HUES48 (cell line): ENCODE results near the gene TMEM203.

Experiments used
- H3K27ac ChIP-seq: one replicate; pipeline ENCODE4 v1.7.0; 2013; ENCODE audit warnings: low read depth, low read length, inconsistent platforms
- H3K27me3 ChIP-seq: 2 replicates; pipeline ENCODE4 v1.6.1; 2013; ENCODE audit warnings: mild to moderate bottlenecking, low read length; ENCODE audit not compliant: control insufficient read depth, insufficient read depth
- H3K36me3 ChIP-seq: 2 replicates; pipeline ENCODE4 v1.6.1; 2013; ENCODE audit warnings: low read length; ENCODE audit not compliant: control insufficient read depth, insufficient read depth
- H3K4me1 ChIP-seq: 2 replicates; pipeline ENCODE4 v1.6.1; 2013; ENCODE audit warnings: mild to moderate bottlenecking, low read length; ENCODE audit not compliant: control insufficient read depth, insufficient read depth
- H3K4me3 ChIP-seq: 2 replicates; pipeline ENCODE4 v1.5.1; 2013; ENCODE audit warnings: mild to moderate bottlenecking, low read depth, low read length
- H3K9ac ChIP-seq: 2 replicates; pipeline ENCODE4 v1.6.1; 2013; ENCODE audit warnings: mild to moderate bottlenecking, low read depth, low read length, moderate library complexity
- H3K9me3 ChIP-seq: 2 replicates; pipeline ENCODE4 v1.6.1; 2013; ENCODE audit warnings: low read length; ENCODE audit not compliant: control insufficient read depth, insufficient read depth

The TMEM203 gene

DNA sequence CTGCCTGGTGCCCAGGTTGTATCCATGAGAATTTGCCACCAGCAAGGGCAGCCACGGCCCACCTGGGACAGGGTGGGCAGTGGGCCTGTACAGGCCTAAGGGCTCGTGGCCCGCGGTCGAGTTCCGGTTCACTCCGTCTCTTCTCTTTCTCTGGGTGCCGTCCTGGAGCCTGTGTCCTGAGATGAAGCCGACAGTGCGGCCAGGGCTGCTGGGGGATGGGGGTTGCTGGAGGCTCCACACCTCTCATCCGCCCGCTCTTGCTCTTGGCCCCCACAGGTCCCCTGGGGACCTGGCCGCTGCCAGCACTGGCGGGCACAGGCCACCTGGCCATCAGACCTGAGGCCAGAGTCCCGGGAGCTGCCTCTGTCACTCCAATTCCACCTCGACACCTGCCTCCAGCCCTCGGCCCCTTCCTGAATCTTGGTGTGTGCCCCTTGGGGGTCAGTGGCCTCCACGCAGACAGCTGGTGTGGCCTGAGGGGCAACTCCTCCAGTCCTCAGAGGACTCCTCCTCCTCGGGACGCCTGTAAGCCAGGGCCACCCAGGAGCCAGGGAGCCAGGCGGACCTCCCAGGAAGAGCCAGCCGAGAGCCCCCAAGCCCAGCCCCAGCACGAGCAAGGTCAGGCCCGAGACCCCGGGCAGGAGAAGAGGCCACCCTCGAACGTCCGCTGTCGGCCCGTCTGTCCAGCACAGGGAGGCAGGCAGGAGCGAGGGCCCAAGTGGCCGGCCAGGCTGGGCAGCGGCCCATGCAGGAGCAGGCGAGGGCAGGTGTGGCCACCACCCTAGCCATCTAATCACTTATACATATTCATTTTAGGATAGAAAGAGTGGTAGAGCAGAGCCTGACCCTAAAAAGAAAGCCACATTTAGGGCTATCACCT, 40.8 kb downstream of the TMEM203 start:
- H3K27me3 ChIP-seq = peaks cover 98% of the 10 kb centered on the region
- no peak overlapping the region for H3K9ac ChIP-seq
- no peaks in the 10 kb centered on the region for H3K36me3 ChIP-seq
- H3K4me1 ChIP-seq = no peaks in the 10 kb centered on the region; the same call in 1 of the 2 replicates
- H3K9me3 ChIP-seq = no peaks in the 10 kb centered on the region
- H3K4me3 ChIP-seq = no peak overlapping the region
- H3K27ac ChIP-seq = no peak overlapping the region

DNA sequence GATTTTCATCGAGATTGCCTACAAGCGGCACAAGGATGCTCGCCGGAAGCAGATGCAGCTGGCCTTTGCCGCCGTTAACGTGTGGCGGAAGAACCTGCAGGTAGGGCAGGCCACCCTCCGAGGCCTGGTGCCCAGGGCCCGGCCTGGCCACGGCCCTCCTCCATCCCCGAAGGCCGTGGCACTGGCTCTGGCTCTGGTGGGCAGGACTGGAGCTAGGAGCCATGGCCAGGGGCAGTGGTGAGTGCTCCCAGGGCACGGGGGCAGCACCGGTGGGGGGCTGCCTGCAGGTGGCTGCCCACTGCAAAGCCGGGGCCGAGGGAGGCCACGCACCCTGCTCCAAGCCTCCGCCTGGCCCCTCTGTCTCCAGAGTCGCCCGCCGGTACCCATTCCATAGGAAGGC, 41.6 kb downstream of the TMEM203 start:
- Histone ChIP-seq H3K27ac (no peak overlapping the region), H3K27me3 (peaks cover 98% of the 10 kb centered on the region)

DNA sequence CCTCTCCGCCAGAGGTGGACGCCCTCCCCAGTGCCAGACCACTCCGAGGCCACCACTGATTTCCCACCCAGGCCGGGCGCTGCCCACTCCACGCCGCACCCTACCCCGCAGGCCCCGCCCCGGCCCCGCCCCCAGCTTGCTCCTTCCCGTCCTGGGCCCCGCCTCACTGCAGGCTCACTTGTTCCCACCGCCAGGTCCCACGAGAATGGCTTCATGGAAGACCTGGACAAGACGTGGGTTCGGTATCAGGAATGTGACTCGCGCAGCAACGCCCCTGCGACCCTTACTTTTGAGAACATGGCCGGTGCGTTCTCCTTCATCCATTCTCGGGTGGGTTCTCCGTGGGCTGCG, 42.1 kb downstream of the TMEM203 start:
- no peak overlapping the region for H3K27ac ChIP-seq
- no peaks in the 10 kb centered on the region for H3K36me3 ChIP-seq
- no peak overlapping the region for H3K9ac ChIP-seq
- peaks cover 97% of the 10 kb centered on the region for H3K27me3 ChIP-seq
- H3K4me3 ChIP-seq = peak overlapping the region; percentile 37; the same call in 1 of the 2 replicates
- H3K9me3 ChIP-seq = no peaks in the 10 kb centered on the region
- H3K4me1 ChIP-seq = no peaks in the 10 kb centered on the region

More for the DNA sequence above, 41.6 kb downstream of the TMEM203 start:
- H3K4me1 ChIP-seq = no peaks in the 10 kb centered on the region
- H3K4me3 ChIP-seq = no peak overlapping the region; the same call in 1 of the 2 replicates
- H3K36me3 ChIP-seq = no peaks in the 10 kb centered on the region
- no peaks in the 10 kb centered on the region for H3K9me3 ChIP-seq
- no peak overlapping the region for H3K9ac ChIP-seq

DNA sequence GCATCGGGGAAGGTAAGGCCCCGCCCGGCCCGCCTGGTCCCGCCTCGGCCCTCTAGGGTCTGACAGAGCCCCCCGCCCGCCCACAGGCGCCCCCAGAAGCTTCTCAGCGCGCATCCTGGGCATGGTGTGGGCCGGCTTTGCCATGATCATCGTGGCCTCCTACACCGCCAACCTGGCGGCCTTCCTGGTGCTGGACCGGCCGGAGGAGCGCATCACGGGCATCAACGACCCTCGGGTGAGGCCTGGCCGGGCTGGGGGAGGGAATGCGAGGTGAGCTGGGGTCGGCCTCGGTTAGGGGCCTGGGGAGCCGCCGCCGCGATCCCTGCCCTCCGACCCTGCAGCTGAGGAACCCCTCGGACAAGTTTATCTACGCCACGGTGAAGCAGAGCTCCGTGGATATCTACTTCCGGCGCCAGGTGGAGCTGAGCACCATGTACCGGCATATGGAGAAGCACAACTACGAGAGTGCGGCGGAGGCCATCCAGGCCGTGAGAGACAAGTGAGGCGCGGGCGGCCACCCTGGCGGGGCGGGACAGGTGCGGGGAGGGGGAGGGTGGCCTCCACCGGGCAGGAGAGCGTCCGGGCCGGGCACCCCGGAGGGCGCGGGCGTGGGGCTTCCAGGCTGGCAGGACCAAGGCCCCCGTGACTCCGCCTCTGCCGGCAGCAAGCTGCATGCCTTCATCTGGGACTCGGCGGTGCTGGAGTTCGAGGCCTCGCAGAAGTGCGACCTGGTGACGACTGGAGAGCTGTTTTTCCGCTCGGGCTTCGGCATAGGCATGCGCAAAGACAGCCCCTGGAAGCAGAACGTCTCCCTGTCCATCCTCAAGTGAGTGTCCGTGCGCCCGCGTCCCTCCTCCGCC, 42.7 kb downstream of the TMEM203 start:
- no peaks in the 10 kb centered on the region for H3K4me1 ChIP-seq
- H3K9me3 ChIP-seq = no peaks in the 10 kb centered on the region
- no peak overlapping the region for H3K27ac ChIP-seq
- H3K36me3 ChIP-seq = no peaks in the 10 kb centered on the region
- H3K4me3 ChIP-seq = peak overlapping the region; percentile 37
- H3K27me3 ChIP-seq = peaks cover 97% of the 10 kb centered on the region
- H3K9ac ChIP-seq = no peak overlapping the region

DNA sequence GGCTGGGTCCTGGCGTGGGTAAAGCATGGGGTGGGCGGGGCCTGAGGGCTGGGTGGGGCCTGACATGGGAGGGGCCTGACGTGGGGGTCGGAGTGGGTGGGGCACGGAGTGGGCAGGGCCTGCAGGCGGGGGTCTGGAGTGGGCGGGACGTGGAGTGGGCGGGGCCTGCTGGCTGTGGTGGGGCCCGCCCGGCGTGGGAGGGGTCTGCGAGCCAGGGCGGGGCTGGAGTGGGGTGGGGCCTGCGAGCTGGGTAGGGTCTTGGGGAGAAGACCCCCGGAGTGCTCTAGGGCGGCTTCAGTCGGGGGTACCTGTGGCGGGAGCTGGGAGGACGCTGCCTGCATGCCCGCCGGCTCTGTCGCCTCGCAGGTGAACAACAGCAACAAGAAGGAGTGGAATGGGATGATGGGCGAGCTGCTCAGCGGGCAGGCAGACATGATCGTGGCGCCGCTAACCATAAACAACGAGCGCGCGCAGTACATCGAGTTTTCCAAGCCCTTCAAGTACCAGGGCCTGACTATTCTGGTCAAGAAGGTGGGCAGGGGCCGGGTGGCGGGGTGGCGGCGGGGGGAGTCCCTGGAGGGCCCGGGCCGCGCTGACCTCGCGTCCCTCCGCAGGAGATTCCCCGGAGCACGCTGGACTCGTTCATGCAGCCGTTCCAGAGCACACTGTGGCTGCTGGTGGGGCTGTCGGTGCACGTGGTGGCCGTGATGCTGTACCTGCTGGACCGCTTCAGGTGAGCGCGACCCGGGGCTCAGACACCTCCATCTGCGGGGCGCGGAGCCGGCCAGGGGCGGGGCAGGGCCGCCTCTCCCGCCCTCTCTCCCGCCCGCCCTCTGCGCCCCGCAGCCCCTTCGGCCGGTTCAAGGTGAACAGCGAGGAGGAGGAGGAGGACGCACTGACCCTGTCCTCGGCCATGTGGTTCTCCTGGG, 43.6 kb downstream of the TMEM203 start:
- no peaks in the 10 kb centered on the region for H3K4me1 ChIP-seq
- no peak overlapping the region for H3K9ac ChIP-seq
- no peaks in the 10 kb centered on the region for H3K36me3 ChIP-seq
- peak overlapping the region; percentile 37 for H3K4me3 ChIP-seq
- H3K9me3 ChIP-seq = no peaks in the 10 kb centered on the region
- H3K27ac ChIP-seq = no peak overlapping the region
- peaks cover 95% of the 10 kb centered on the region for H3K27me3 ChIP-seq

DNA sequence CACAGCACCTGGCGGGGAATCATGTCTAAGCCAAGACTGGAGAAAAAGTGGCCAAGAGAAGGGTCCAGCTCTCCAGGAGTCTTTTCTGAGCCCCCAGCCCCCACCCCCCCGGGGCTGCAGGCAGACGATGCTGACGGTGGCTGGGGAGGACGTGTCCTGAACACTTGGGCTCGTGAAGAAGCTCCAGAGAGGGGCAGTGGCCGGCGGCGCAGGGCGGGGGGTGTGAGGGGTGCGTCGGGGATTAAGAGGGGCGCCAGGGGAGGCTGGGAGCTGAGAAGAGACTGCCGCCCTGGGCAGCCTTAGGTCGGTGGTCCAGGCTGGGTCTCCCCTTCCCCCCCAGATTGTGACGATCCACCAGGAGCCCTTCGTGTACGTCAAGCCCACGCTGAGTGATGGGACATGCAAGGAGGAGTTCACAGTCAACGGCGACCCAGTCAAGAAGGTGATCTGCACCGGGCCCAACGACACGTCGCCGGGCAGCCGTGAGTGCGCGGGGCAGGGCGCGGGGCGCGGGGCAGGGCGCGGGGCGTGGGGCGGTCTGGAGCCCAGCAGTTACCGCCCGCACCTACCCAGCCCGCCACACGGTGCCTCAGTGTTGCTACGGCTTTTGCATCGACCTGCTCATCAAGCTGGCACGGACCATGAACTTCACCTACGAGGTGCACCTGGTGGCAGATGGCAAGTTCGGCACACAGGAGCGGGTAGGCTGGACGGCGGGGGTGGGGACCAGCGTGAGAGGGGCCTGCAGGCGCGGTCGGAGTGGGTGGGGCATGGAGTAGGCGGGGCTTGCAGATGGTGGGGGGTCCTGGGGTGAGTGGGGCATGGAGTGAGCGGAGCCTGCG, 44.5 kb downstream of the TMEM203 start:
- Histone ChIP-seq H3K4me3 (no peak overlapping the region), H3K36me3 (no peaks in the 10 kb centered on the region), H3K4me1 (no peaks in the 10 kb centered on the region)

DNA sequence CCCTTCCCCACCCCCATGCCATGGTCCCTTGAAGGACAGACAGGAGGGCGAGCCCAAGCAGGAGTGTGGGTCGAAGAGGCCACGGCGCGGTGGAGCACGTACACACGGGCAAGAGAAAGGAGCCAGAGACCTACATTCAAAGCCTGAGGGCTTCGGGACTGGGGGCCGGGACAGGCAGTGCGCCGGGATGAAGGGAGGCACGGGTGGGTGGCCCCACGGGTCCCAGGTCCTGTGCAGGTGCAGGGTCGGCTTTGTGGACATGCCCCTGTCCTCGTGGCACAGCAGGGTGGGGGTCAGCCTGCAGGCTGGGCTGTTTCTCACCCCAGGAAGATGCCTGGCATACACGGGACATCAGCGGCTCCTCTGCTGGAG, 45.4 kb downstream of the TMEM203 start:
- Histone ChIP-seq H3K9me3 (no peaks in the 10 kb centered on the region), H3K27ac (no peak overlapping the region), H3K4me3 (no peak overlapping the region), H3K9ac (no peak overlapping the region), H3K4me1 (no peaks in the 10 kb centered on the region), H3K27me3 (peaks cover 96% of the 10 kb centered on the region), H3K36me3 (no peaks in the 10 kb centered on the region)

More for the DNA sequence above, 44.5 kb downstream of the TMEM203 start:
- no peaks in the 10 kb centered on the region for H3K9me3 ChIP-seq
- no peak overlapping the region for H3K27ac ChIP-seq
- peaks cover 95% of the 10 kb centered on the region for H3K27me3 ChIP-seq
- no peak overlapping the region for H3K9ac ChIP-seq

DNA sequence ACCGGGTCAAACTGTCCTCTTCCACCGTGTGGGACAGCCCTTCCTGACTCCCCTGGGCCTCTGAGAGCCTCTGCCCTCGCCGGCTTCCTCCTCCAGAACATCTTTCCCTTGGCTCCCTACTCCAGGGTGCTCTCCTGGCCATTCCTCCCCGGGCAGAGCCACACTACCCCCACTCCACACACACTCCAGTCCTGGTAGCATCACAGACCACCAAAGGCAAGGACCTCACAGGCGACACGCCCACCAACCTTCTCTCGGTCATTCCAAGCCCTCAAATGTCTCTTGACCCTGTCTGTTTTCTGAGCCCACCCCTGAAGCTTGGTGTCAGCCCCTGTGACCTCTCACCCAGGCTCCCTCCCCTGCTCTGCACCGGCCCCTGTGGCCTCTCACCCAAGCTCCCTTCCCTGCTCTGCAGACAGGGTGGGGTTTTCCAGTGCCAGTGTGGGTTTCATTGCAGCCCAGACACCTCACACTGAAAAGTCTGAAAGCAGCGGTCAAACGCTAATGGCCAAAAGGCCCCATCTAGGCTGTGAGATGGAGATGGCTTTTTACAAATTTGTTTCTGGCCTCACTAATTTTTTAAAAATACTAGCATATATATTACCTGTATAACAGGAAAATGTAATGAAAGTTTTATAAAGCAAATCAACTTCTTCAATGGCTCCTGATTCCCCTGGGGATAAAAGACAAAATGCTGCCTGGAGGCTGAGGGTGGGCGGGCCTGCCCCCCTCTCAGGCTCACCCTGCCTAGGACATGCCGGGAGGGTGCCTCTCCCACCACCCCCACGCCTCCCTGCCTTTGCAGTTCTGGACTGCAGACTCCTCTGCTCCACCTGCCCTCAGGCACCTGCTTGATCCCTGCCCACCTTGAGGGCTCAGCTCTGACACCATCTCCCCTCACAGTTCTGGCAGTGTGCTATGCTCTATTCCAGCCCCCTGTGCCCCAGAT, 46.1 kb downstream of the TMEM203 start:
- Histone ChIP-seq H3K4me3 (no peak overlapping the region), H3K9me3 (no peaks in the 10 kb centered on the region), H3K27me3 (peaks cover 94% of the 10 kb centered on the region), H3K27ac (no peak overlapping the region), H3K36me3 (no peaks in the 10 kb centered on the region), H3K9ac (no peak overlapping the region), H3K4me1 (no peaks in the 10 kb centered on the region)

DNA sequence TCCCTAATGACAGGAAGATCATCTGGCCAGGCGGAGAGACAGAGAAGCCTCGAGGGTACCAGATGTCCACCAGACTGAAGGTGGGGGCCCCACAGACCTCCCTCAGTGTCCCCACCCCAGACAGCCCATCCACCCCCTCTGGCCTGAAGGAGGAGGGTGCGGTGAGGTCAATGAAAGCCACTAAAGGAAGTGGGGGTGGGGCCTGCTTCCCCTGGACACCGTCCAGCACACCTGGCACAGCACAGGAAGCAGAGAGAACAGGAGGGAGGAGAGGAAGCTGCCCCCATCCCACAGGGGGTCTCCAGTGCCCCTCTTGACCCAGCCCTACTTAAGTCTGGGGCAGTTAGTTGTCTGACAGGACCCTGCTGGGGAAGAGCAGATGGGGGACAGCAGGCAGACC, 46.8 kb downstream of the TMEM203 start:
- H3K4me3 ChIP-seq = no peak overlapping the region
- no peaks in the 10 kb centered on the region for H3K4me1 ChIP-seq
- no peaks in the 10 kb centered on the region for H3K9me3 ChIP-seq
- H3K27me3 ChIP-seq = peaks cover 87% of the 10 kb centered on the region
- H3K36me3 ChIP-seq = no peaks in the 10 kb centered on the region
- H3K9ac ChIP-seq = no peak overlapping the region
- H3K27ac ChIP-seq = no peak overlapping the region
